ENCODE results near the gene CDC42SE2.

DNA sequence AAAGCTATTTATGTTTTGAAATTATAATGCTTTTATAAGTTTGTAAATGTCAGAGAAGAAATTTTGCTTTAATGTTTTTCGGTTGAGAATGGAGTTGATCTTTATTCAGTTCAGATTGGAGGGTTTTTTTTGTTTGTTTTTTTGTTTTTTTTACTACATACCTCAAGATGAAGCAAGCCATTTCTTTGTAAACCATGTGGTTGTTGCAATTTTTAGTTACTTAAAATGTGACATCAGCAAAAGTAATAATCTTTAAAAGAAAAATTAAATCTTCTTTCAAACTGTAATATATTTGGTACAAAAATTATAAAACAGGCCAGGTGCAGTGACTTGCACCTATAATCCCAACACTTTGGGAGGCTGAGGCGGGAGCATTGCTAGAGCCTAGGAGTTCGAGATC, 102.6 kb downstream of the CDC42SE2 start:
- TF ChIP-seq, protein P1, sequence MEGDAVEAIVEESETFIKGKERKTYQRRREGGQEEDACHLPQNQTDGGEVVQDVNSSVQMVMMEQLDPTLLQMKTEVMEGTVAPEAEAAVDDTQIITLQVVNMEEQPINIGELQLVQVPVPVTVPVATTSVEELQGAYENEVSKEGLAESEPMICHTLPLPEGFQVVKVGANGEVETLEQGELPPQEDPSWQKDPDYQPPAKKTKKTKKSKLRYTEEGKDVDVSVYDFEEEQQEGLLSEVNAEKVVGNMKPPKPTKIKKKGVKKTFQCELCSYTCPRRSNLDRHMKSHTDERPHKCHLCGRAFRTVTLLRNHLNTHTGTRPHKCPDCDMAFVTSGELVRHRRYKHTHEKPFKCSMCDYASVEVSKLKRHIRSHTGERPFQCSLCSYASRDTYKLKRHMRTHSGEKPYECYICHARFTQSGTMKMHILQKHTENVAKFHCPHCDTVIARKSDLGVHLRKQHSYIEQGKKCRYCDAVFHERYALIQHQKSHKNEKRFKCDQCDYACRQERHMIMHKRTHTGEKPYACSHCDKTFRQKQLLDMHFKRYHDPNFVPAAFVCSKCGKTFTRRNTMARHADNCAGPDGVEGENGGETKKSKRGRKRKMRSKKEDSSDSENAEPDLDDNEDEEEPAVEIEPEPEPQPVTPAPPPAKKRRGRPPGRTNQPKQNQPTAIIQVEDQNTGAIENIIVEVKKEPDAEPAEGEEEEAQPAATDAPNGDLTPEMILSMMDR (conservative IDR thresholded peaks at IDR 0.05; ENCODE audit: low read length) = no peak
- TF ChIP-seq EZH2phosphoT487 (IDR thresholded peaks at IDR 0.05; ENCODE audit: borderline replicate concordance) = no peak

Measured in Loucy (cell line).